ENCODE data around the gene CPLX1.

Gene CPLX1

GRCh38 chr4:853416-853781 is 27.5 kb upstream of the CPLX1 start:
- H3K36me3 Mint-ChIP-seq (ENCODE audit: low read depth), result peaks cover 67% of the 10 kb centered on the region
- H3K4me1 Mint-ChIP-seq, result peaks cover 16% of the 10 kb centered on the region
- H3K27ac Mint-ChIP-seq, result no peak overlapping the region
- no peaks in the 10 kb centered on the region for H3K9me3 Mint-ChIP-seq
- no peaks in the 10 kb centered on the region for H3K27me3 Mint-ChIP-seq (ENCODE audit: low read depth, poor library complexity)
- DNase-seq, result no peak
- H3K4me3 Mint-ChIP-seq, result no peak overlapping the region
- no peak for TF ChIP-seq CTCF (IDR thresholded peaks at IDR 0.05)

GRCh38 chr4:851701-852430 is 25.9 kb upstream of the CPLX1 start:
- Mint-ChIP-seq H3K27ac (no peak overlapping the region), H3K9me3 (no peaks in the 10 kb centered on the region), H3K4me3 (no peak overlapping the region), H3K4me1 (peaks cover under 1% of the 10 kb centered on the region), H3K27me3 (ENCODE audit: low read depth, poor library complexity) (no peaks in the 10 kb centered on the region), H3K36me3 (ENCODE audit: low read depth) (peaks cover 56% of the 10 kb centered on the region)
- no peak for DNase-seq
- TF ChIP-seq CTCF (IDR thresholded peaks at IDR 0.05), result no peak

GRCh38 chr4:850323-850945 is 24.5 kb upstream of the CPLX1 start:
- H3K27ac Mint-ChIP-seq, result no peak overlapping the region
- H3K4me1 Mint-ChIP-seq, result peaks cover 9% of the 10 kb centered on the region
- H3K4me3 Mint-ChIP-seq, result no peak overlapping the region
- H3K9me3 Mint-ChIP-seq, result no peaks in the 10 kb centered on the region
- H3K27me3 Mint-ChIP-seq (ENCODE audit: low read depth, poor library complexity), result no peaks in the 10 kb centered on the region
- no peak for TF ChIP-seq CTCF (IDR thresholded peaks at IDR 0.05)
- H3K36me3 Mint-ChIP-seq (ENCODE audit: low read depth), result peaks cover 44% of the 10 kb centered on the region
- no peak for DNase-seq

- Mint-ChIP-seq H3K9me3 (no peaks in the 10 kb centered on the region), H3K27ac (no peak overlapping the region), H3K36me3 (ENCODE audit: low read depth) (peaks cover 37% of the 10 kb centered on the region), H3K4me3 (no peak overlapping the region), H3K27me3 (ENCODE audit: low read depth, poor library complexity) (no peaks in the 10 kb centered on the region), H3K4me1 (peaks cover 9% of the 10 kb centered on the region)
- TF ChIP-seq CTCF (IDR thresholded peaks at IDR 0.05), result no peak
- DNase-seq, result no peak
Measured at GRCh38 chr4:849478-850175, 23.7 kb upstream of the CPLX1 start.

GRCh38 chr4:848803-849477 is 23.0 kb upstream of the CPLX1 start:
- peaks cover 33% of the 10 kb centered on the region for H3K36me3 Mint-ChIP-seq (ENCODE audit: low read depth)

More at GRCh38 chr4:848803-849477, 23.0 kb upstream of the CPLX1 start:
- Mint-ChIP-seq H3K4me3 (no peak overlapping the region), H3K27me3 (ENCODE audit: low read depth, poor library complexity) (no peaks in the 10 kb centered on the region), H3K27ac (no peak overlapping the region), H3K4me1 (peaks cover 9% of the 10 kb centered on the region), H3K9me3 (no peaks in the 10 kb centered on the region)
- TF ChIP-seq CTCF (IDR thresholded peaks at IDR 0.05), result no peak
- DNase-seq, result no peak
